ENCODE data around the gene SYNM.
"Not testable (repeated sequence)": the region's sequence is repeated elsewhere in the genome, so short reads cannot be mapped to it uniquely, and the experiment has no call there.

The SYNM gene

DNA sequence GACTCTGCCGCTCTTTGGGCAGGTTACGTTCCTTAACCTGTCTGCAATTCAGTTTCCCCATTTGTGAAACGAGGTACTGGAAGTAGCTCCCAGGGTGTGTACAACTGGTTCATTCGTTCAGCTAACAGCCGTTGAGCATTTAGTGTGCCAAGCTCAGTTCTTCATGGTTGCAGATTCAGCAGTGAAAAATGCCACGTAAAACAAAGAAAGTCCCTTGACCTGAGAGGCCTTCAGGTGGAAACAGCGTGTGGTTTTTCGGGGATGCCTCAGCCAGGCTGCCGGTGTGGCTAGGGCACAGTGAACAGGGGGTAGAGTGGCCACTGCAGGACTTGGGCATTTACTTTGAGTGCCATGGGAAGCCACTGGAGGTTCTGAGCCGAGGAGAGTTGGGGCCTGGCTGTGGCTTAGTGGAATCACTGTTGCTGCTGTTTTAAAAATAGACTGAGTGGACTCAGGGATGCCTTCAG lies 4.7 kb downstream of the SYNM start:
- Mint-ChIP-seq H3K4me3 (no peak overlapping the region), H3K9me3 (no peaks in the 10 kb centered on the region), H3K27ac (no peak overlapping the region), H3K4me1 (ENCODE audit: low read depth) (peaks cover 14% of the 10 kb centered on the region), H3K27me3 (peaks cover 31% of the 10 kb centered on the region), H3K36me3 (ENCODE audit: low read depth) (no peaks in the 10 kb centered on the region)
- DNase-seq = no peak

DNA sequence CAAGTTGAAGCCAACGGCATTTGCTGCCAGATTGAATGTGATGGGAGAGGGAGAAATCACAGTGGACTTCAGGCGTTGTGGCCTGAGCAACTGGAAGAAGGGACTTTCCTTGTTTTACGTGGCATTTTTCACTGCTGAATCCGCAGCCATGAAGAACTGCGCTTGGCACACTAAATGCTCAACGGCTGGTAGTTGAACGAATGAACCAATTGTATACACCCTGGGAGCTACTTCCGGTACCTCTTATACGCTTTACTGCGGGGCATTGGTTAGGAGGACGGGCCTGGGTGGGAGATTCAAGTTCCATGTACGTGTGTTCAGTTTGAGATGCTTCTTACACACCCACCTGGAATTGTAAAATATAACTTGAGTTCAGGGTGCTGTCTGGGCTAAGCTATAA lies 5.2 kb downstream of the SYNM start:
- Mint-ChIP-seq H3K4me1 (ENCODE audit: low read depth) (peaks cover 14% of the 10 kb centered on the region), H3K9me3 (no peaks in the 10 kb centered on the region), H3K27ac (no peak overlapping the region), H3K36me3 (ENCODE audit: low read depth) (no peaks in the 10 kb centered on the region), H3K4me3 (no peak overlapping the region), H3K27me3 (peaks cover 27% of the 10 kb centered on the region)
- DNase-seq = no peak

DNA sequence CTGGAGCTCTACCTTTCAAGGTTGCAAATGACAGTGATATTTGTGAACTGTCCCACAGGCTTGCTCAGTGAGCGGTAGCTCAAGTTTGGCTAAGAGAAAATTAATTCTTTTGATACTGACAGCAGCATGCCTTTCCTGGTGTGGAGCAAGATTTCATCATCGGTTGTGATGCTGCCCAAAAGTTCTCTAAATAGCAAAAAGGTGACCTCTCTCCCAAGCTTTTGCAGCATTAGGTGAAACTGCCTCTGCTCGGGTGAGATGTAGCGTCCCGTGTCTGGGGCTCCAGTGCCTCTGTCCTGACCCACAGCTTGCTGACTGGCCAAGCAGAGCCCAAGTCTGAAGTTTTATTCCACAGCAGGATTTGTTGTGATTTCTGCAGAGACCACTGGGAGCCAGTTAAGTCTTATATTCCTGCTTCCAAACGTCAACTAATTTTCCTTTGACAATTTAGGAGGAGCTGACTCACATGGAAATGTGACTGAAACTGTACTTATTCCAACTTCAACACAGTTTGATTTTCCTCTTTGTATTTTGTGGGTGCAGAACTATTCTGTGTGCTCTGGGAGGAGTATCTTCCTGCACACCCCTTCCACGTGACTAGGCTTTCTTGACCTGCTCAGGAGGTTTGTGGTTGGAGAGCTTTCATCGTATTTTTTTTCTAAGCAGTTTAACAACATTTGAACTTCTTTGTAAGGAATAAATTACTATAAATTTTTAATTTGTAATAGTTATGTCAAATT lies 5.9 kb downstream of the SYNM start:
- no peaks in the 10 kb centered on the region for H3K9me3 Mint-ChIP-seq
- H3K4me3 Mint-ChIP-seq = no peak overlapping the region
- peaks cover 14% of the 10 kb centered on the region for H3K4me1 Mint-ChIP-seq (ENCODE audit: low read depth)
- H3K27me3 Mint-ChIP-seq = peaks cover 24% of the 10 kb centered on the region
- H3K27ac Mint-ChIP-seq = no peak overlapping the region
- DNase-seq = no peak
- H3K36me3 Mint-ChIP-seq (ENCODE audit: low read depth) = no peaks in the 10 kb centered on the region

DNA sequence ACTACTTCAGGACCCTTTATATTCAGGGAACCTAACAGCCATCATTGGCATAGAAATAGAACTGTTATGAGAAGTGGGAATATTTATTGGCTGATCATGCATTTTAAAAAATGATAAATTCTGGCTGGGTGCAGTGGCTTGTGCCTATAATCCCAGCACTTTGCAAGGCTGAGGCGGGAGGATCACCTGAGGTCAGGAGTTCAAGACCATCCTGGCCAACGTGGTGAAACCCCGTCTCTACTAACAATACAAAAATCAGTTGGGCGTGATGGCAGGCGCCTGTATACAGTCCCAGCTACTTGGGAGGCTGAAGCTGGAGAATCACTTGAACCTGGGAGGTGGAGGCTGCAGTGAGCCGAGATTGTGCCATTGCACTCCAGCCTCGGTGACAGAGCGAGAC lies 6.8 kb downstream of the SYNM start:
- peaks cover 17% of the 10 kb centered on the region for H3K27me3 Mint-ChIP-seq
- H3K9me3 Mint-ChIP-seq; H3K36me3 Mint-ChIP-seq (ENCODE audit: low read depth); H3K27ac Mint-ChIP-seq; H3K4me1 Mint-ChIP-seq (ENCODE audit: low read depth); H3K4me3 Mint-ChIP-seq; DNase-seq: not testable (repeated sequence)

DNA sequence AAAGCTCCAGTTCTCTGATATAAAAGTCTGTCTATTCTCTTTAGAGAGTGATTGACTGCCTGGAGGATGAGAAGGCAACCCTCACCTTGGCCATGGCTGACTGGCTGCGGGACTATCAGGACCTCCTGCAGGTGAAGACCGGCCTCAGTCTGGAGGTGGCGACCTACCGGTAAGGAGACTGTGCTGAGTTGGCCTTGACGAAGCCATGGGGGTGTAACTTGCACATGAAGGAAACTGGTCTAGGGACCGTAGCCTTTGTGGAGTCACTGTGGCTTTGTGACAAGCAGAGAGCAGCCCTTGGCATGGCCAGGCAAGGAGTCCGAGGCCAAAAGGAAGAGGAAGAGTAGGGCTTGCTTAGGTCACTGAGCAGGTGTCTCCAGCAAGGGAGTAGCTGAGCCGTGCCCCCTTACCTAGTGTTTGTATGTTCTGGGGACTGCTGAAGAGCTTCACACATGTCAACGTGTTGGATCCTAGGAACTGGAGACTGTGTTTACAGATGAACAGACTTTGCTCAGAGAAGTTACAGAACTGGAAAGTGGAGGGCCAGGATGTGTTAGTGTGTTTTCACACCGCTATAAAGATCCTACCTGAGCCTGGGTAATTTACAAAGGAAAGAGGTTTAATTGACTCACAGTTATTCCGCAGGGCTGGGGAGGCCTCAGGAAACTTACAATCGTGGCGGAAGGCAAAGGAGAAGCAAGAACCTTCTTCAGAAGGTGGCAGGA lies 8.8 kb downstream of the SYNM start:
- DNase-seq = no peak
- Mint-ChIP-seq H3K9me3 (no peaks in the 10 kb centered on the region), H3K4me3 (no peak overlapping the region), H3K27ac (no peak overlapping the region), H3K4me1 (ENCODE audit: low read depth) (peaks cover 3% of the 10 kb centered on the region), H3K36me3 (ENCODE audit: low read depth) (no peaks in the 10 kb centered on the region), H3K27me3 (peaks cover 5% of the 10 kb centered on the region)

DNA sequence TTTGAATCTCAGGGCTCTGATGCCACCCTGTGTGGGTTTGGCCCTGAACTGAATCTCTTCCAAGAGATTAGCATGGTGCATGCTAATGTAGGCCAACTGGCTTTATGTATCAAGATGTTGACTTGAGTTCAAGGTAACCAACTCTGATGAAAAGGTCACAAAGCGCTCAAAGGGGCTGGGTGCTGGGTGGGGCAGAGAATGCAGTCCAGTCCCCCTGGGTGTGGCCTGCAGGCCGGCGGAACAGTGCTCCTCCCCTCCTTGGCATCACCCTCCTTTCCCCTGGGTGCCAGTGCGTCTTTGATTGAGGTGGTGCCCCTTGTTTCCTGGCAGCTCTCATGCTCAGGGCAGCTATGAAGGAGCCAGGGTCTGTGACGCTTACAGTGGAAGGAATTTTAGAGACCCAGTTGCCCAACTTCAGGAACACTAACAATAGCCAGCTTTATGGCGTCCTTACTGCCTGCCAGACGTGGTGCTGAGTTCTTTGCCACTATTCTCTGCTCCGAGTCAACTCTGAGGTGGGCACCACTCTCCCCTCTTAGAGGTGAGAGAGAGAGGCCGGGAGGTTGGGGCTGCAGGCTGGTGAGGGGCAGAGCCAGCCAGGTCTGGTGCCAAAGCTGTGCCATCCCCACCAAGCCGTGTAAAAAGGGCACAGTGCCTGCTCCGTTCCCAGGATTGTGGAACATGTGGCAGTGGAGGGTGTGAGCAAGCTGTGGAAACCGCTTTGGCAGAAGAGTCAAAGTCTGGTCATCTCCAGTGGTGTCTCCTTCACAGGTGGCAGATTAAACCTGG lies 9.8 kb downstream of the SYNM start:
- DNase-seq = no peak
- Mint-ChIP-seq H3K4me3 (no peak overlapping the region), H3K36me3 (ENCODE audit: low read depth) (no peaks in the 10 kb centered on the region), H3K27me3 (peaks cover 3% of the 10 kb centered on the region), H3K27ac (no peak overlapping the region), H3K4me1 (ENCODE audit: low read depth) (peaks cover 3% of the 10 kb centered on the region), H3K9me3 (no peaks in the 10 kb centered on the region)

DNA sequence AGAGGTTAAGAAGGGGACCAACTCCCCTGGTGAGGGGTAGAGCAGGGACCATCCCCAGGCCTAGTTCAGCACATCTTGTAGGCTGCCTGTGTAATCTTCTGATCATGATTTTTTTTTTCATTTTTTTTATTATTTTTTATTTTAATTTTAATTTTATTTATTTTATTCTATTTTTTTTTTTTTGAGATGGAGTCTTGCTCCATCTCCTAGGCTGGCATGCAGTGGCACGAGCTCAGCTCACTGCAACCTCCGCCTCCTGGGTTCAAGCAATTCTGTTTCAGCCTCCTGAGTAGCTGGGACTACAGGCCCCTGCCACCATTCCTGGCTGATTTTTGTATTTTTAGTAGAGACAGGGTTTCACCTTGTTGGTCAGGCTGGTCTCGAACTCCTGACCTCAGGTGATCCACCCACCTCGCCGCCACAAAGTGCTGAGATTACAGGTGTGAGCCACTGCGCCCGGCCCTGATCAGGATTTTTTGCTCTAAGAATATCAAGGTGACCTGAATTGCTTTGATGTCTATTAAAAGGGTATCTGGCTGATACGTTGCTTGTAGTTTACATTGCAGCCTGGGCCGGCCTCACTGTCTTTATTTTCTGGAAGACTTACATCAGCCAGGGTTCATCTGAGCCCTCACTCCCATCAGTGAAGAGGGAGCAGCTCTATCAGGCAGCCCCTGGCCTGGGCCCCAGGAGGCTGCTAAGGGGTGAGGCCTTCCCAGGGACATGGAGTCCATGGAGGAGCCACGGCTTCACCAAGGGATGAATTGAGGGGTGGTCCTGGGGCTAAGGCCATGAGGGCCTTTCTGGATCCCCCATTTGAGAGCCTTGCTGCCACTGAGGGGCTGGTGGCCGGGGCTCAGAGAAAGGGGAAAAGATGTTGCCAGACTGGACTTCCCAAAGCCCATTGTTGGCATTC lies 10.7 kb downstream of the SYNM start:
- no peak overlapping the region for H3K27ac Mint-ChIP-seq
- H3K9me3 Mint-ChIP-seq = no peaks in the 10 kb centered on the region
- peaks cover 3% of the 10 kb centered on the region for H3K4me1 Mint-ChIP-seq (ENCODE audit: low read depth)

DNA sequence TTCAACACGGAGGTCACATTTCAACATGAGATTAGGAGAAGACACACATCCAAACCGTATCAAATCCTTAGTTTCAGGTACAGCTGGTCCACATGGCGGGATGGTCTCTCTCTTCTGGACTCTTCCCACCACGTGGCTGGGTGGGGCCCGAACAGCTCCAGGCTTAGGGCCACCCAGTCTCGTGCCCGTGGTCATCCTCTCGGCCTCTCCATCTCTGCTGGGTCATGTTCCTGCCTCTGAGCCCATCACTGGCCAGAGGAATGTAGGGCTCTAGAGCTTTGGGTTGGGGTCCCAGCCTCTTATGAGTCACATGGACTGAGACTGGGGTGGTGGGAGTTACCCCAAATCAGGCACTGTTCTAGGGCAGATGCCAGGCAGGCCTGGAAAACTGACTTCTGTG lies 12.2 kb downstream of the SYNM start:
- Mint-ChIP-seq H3K27ac (no peak overlapping the region), H3K36me3 (ENCODE audit: low read depth) (no peaks in the 10 kb centered on the region), H3K4me1 (ENCODE audit: low read depth) (no peaks in the 10 kb centered on the region), H3K4me3 (no peak overlapping the region), H3K9me3 (no peaks in the 10 kb centered on the region), H3K27me3 (no peaks in the 10 kb centered on the region)
- DNase-seq = no peak

More for the DNA sequence above, 10.7 kb downstream of the SYNM start:
- no peak for DNase-seq
- no peaks in the 10 kb centered on the region for H3K36me3 Mint-ChIP-seq (ENCODE audit: low read depth)
- H3K27me3 Mint-ChIP-seq = no peaks in the 10 kb centered on the region
- no peak overlapping the region for H3K4me3 Mint-ChIP-seq

DNA sequence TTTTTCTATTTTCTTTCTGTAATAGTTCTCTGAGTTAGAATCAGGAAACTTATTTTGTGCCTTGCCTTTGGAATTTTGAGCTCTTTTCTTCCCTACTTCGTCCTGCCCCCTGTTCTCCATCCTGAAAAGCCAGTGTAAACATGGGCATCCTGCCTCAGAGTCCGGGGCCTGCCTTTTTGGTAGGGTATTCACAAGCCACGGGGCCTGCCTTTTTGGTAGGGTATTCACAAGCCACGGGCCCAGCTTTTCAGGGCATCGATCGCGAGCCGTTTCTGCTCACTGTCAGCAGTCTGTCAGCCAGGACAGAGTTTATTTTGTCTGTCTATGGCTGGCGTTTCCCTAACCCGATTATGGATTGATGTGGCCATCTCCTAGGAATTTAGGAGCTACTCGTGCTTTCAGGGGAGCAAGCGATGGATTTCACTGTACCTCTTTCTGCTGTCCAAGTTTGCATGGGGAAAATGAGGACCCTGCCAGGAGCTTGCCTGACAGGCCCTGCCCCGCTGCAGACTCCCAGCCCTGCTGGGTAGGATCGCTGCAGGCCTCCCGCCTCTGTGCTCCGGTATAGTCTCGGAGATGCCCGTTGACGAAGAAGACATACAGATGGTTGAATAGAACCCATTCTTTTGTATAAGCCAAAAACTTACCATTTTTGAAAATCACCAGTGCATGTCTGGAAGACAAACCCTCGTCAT lies 12.8 kb downstream of the SYNM start:
- no peaks in the 10 kb centered on the region for H3K4me1 Mint-ChIP-seq (ENCODE audit: low read depth)
- no peaks in the 10 kb centered on the region for H3K36me3 Mint-ChIP-seq (ENCODE audit: low read depth)
- H3K9me3 Mint-ChIP-seq = no peaks in the 10 kb centered on the region
- no peak overlapping the region for H3K4me3 Mint-ChIP-seq
- no peaks in the 10 kb centered on the region for H3K27me3 Mint-ChIP-seq
- DNase-seq = no peak
- no peak overlapping the region for H3K27ac Mint-ChIP-seq

DNA sequence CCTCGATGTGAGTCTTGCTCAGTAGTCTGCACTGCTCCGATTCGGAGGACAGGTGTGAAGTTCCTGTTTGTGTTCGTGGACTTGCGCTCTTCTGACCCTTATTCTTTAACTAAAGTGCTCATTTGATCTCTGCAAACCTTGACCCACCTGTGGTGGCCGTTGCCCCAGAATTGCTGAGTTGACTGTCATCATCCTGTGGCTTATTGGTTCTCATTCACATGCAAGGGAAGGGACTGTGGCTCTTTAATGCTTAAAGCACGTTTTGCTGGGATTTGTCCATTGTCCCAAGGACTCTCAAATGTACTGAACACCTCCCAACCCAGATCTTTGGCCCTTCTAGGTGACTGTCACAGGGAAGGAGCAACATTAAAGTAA lies 13.4 kb downstream of the SYNM start:
- Mint-ChIP-seq H3K9me3 (no peaks in the 10 kb centered on the region), H3K36me3 (ENCODE audit: low read depth) (no peaks in the 10 kb centered on the region), H3K27ac (no peak overlapping the region), H3K4me3 (no peak overlapping the region), H3K4me1 (ENCODE audit: low read depth) (no peaks in the 10 kb centered on the region), H3K27me3 (no peaks in the 10 kb centered on the region)
- no peak for DNase-seq

DNA sequence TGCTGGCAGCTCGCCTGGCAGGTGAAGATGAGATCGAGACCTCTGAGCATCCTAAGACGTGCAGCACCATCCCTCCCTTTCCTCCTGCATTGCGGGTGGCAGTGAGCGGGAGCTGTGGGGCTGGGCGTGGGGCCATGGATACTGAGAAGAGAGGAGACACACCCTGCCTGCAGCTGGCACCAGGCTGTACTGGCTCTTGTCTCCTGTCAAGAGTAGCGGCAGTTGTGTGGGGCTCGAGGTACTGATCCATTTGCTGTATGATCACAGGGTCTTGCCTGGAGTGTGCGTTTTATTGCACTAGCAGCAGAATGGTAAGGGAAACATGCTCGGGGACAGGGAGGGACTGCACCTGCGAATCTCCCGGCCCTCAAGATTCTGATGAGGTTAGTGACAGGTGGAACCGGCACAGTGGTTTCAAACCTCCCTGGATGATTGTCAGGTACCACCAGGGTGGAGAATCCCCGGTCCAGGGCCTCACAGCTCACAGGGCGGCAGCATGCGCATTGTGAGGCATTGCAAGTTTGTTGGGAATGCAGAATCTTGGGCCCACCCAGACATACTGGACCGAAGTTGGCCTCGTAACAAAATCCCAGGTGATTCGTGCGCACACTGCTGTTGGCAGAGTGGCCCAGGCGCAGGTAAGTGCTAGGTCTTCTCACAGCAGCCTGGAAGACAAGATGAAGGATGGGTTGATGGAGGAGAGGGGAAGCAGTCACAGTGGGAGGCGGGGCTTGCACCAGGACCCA lies 14.1 kb downstream of the SYNM start:
- H3K27me3 Mint-ChIP-seq = no peaks in the 10 kb centered on the region
- H3K27ac Mint-ChIP-seq = no peak overlapping the region
- no peaks in the 10 kb centered on the region for H3K4me1 Mint-ChIP-seq (ENCODE audit: low read depth)
- H3K9me3 Mint-ChIP-seq = no peaks in the 10 kb centered on the region
- no peak for DNase-seq
- no peaks in the 10 kb centered on the region for H3K36me3 Mint-ChIP-seq (ENCODE audit: low read depth)
- H3K4me3 Mint-ChIP-seq = no peak overlapping the region

DNA sequence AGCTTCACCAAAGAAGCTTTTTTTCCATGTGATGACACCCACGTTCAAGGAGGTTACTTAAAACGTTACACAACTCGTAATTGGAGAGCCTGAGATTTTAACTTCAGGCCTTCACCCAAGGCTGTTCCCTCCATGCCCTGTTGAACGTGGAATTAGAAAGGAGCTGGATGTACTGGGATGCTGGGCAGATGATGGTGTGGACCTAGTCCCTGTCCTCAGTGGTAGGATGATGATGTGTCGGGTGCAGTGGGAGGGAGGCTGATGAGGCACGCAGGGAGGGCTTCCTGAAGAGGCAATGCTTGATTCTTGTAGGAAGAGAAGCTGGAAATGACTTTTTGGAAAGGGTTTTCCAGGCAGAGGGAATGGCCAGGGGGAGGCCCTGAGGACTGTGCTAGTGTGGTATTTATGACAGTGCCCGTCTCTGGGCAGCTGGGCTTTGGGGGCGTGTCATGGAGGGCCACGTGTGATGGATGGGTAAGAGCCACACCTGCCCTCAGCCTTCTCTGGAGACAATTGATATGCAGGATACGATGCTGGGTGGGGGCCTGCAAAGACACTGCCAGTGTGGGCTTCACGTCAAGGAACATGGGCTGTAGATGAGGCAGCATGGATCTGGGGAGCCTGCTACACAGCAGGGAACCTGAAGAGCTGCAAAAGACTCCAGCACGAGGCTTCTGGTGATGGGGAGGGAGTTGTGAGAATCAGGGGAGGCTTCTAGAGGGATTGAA lies 15.3 kb downstream of the SYNM start:
- no peaks in the 10 kb centered on the region for H3K9me3 Mint-ChIP-seq
- DNase-seq = no peak
- no peaks in the 10 kb centered on the region for H3K36me3 Mint-ChIP-seq (ENCODE audit: low read depth)
- H3K27me3 Mint-ChIP-seq = no peaks in the 10 kb centered on the region
- no peak overlapping the region for H3K27ac Mint-ChIP-seq
- H3K4me1 Mint-ChIP-seq (ENCODE audit: low read depth) = no peaks in the 10 kb centered on the region
- H3K4me3 Mint-ChIP-seq = no peak overlapping the region

DNA sequence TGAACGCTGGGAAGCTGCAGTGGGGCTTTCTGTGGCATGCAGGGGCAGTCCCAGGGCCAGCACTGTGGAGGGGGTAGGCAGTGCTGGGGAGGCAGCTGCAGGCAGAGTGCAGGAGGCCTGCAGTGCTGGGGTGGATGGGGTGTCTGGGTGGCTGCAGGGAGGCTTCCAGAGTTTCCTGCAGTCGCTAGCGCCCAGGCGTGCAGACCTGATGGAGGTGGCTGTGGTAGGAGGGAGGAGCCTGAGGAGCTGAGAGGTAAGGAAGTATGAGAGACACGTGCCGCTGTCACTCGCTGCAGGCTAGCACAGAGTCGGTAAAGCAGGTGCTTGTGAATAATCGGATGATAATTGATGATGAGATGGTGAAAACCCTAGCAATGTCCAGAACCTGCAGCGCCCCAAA lies 16.3 kb downstream of the SYNM start:
- H3K4me3 Mint-ChIP-seq = no peak overlapping the region
- H3K9me3 Mint-ChIP-seq = no peaks in the 10 kb centered on the region
- no peaks in the 10 kb centered on the region for H3K4me1 Mint-ChIP-seq (ENCODE audit: low read depth)
- no peak for DNase-seq
- no peaks in the 10 kb centered on the region for H3K36me3 Mint-ChIP-seq (ENCODE audit: low read depth)
- no peaks in the 10 kb centered on the region for H3K27me3 Mint-ChIP-seq
- H3K27ac Mint-ChIP-seq = no peak overlapping the region
